C4-2B (cell line): ENCODE data around the gene TCF12.
"Not testable (repeated sequence)": the region's sequence is repeated elsewhere in the genome, so short reads cannot be mapped to it uniquely, and the experiment has no call there.

Experiments used
- H3K27ac ChIP-seq: fragments of 450-650 bp; 2 replicates; pipeline ENCODE4 v1.5.1; 2017
- ZFX ChIP-seq: fragments of 450-650 bp; IDR thresholded peaks from 2 replicates; pipeline ENCODE4 v1.6.1; 2017
- TF ChIP-seq, protein P1 (sequence below): fragments of 450-650 bp; conservative IDR thresholded peaks from 2 replicates; pipeline ENCODE4 v1.5.1; 2017; ENCODE audit warnings: mild to moderate bottlenecking

TCF12 gene

DNA sequence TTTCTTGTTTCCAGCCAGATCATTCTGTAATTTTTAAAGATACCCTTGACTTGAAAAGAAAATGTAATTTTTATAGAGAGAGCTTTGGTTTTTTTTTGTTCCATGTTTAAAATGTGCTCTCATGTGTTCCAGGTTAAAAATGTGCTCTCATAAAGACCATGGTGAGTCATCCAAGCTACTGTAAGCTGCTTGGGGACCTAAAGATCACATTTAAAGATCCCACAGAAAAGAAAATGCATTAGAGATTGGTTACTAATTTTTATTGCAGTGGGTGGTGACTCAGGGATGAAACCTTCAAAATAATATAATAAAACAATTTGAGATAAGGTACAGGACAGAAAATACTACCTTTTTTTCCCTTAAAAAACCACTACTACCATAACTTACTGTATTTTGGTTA is 11.0 kb downstream of the TCF12 start:
- TF ChIP-seq, protein P1, sequence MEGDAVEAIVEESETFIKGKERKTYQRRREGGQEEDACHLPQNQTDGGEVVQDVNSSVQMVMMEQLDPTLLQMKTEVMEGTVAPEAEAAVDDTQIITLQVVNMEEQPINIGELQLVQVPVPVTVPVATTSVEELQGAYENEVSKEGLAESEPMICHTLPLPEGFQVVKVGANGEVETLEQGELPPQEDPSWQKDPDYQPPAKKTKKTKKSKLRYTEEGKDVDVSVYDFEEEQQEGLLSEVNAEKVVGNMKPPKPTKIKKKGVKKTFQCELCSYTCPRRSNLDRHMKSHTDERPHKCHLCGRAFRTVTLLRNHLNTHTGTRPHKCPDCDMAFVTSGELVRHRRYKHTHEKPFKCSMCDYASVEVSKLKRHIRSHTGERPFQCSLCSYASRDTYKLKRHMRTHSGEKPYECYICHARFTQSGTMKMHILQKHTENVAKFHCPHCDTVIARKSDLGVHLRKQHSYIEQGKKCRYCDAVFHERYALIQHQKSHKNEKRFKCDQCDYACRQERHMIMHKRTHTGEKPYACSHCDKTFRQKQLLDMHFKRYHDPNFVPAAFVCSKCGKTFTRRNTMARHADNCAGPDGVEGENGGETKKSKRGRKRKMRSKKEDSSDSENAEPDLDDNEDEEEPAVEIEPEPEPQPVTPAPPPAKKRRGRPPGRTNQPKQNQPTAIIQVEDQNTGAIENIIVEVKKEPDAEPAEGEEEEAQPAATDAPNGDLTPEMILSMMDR = no peak
- TF ChIP-seq ZFX = no peak
- H3K27ac ChIP-seq = no peak overlapping the region

DNA sequence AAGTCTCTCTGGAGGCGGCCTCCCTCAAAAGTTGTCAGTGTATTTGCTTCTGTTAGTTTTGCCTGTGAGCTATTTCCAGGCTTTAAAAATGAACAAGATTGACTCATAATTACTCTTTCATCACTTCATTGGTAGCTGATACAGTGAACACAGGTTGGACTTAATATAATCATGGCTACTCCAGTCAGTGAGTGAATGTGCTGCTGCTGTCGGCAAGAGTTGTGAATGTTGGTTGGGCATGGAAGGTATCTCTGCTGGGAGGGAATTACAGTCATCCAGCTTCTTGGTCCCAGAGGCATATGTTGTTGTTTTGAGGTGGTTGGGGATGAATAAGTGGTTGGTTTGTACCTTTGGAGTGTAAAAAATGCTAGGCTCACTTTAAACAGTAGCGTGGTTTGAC is 11.5 kb downstream of the TCF12 start:
- H3K27ac ChIP-seq = no peak overlapping the region
- no peak for TF ChIP-seq ZFX
- TF ChIP-seq, protein P1 = no peak

DNA sequence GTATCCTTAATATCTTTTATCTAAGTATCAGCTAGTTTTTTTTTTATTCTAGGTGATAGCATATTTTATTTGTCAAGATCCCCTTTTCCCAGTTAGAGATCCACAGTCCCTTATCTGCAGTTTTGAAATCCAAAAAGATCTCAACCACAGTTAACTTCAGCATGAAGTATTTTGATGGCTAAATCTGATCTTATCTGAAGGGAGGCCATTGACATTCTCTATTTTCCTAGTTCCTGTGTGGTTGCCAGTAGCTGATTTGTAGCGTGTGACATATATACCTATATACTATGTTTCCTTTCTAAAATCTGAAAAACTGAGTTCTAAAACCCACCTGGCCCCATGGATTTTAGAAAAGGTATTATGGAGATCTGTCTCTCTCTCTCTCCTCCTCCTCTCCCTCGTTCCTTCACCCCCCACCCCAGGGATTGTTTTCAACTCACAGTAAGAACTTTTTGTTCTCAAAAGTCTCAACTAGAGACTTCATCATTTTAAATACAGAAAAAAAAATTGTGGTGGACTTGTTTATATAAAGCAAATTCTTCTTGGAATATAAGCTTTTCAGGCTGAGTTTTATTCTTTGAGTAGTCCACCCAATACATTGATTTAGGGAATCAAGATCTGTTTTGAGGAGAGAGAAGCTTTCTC is 12.3 kb downstream of the TCF12 start:
- H3K27ac ChIP-seq = no peak overlapping the region
- TF ChIP-seq ZFX = no peak
- TF ChIP-seq, protein P1 = no peak

DNA sequence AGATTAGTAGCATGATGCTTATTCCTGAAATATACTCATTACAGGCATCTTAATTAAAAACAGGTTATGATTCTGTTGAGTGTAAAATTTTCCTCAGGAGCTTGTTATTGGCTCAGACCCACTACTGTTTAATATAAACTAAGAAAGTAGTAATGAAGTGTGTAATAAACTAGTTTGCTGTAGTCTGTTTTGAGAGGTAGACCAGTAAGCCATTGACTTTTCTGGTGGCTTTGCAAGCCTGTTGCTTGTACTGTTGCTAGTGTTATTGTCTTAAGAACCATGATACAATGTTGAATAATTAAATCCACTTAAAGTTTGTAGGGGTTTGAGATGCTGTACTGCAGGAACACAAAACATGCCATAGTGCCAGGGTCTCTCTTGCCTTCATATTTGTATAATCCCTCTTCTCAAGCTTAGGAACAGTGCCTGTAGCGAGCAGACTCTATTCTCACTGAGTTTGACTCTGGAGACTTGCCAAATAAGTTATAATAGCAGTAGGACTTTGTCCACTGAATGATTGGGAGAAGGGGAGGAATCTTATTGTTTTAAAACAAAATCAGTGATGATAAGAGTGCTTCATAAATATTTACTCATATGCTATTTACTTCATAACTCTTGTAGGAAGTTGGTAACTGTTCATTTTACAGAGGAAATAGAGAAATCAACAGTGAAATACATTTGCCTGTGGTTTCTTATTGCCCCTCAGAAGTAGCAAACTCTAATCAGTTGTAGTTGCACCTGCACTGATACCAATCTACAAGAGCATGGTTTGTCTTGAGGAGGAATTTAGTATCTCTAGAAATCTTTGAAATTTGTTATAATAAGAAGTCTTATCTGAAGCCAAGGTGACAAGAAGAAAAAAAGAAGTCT is 13.4 kb downstream of the TCF12 start:
- TF ChIP-seq, protein P1 = no peak
- TF ChIP-seq ZFX = no peak

DNA sequence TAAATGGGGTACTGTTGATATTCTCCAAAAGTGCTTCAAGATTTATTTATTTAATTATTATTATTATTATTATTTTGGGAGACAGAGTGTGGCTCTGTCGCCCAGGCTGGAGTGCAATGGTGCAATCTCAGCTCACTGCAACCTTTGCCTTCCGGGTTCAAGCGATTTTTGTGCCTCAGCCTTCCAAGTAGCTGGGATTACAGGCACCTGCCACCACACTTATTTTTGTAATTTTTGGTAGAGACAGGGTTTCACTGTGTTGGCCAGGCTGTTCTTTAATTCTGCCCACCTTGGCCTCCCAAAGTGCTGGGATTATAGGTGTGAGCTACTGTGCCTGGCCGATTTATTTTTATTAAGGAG is 14.0 kb downstream of the TCF12 start:
- not testable (repeated sequence) for H3K27ac ChIP-seq

More for the DNA sequence above, 13.4 kb downstream of the TCF12 start:
- H3K27ac ChIP-seq = no peak overlapping the region

DNA sequence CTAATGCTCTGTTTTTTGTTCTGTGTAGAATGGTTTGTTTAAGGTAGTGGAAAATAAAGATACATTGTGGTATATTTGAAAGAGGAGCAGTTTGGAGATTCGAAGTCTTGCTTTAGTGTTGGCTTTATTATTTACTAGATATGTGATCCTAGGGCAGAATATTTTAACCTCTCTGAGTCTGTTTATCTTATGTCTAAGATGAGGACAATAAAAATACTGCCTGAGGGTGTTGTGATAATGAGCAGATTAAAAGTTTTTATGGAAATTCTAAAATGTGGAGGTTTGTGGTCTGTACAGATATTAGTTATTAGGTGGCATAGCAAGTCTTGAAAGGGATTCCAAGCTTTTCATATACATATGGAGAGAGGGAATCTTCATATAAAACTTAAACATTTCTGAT is 15.0 kb downstream of the TCF12 start:
- TF ChIP-seq ZFX = no peak
- TF ChIP-seq, protein P1 = no peak
- H3K27ac ChIP-seq = no peak overlapping the region

DNA sequence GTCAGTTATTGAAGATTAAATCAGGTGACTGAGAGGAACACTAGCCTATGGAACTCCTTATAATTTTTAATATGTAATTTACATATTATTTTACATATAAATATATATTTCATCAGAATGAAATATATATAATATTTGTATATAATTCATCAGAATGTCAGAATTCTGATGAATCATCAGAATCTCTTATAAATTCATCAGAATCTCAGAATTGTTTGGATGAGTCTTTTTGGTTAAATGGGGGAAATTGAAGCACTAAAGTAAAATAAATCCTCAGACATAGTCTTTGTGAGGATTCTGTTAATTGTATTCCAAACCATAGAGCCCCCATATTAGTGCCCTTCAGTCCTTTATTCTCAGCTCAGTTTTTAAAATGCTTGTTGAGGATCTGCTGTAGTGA is 15.4 kb downstream of the TCF12 start:
- TF ChIP-seq, protein P1 = no peak
- TF ChIP-seq ZFX = no peak
- H3K27ac ChIP-seq = no peak overlapping the region
